HUES6 (cell line): ENCODE data around the gene TCEA3.
"Not testable (repeated sequence)": the region's sequence is repeated elsewhere in the genome, so short reads cannot be mapped to it uniquely, and the experiment has no call there.

Source experiments
- H3K27ac ChIP-seq: 2 replicates; pipeline ENCODE4 v1.7.0; 2013; ENCODE audit warnings: low read depth, mild to moderate bottlenecking, low read length, inconsistent platforms
- H3K27me3 ChIP-seq: 2 replicates; pipeline ENCODE4 v1.6.1; 2013; ENCODE audit warnings: low read length; ENCODE audit not compliant: control insufficient read depth, insufficient read depth
- H3K36me3 ChIP-seq: 2 replicates; pipeline ENCODE4 v1.6.1; 2013; ENCODE audit warnings: low read length; ENCODE audit not compliant: control insufficient read depth, insufficient read depth
- H3K4me1 ChIP-seq: 2 replicates; pipeline ENCODE4 v1.6.1; 2013; ENCODE audit warnings: low read length; ENCODE audit not compliant: control insufficient read depth, insufficient read depth
- H3K4me3 ChIP-seq: 2 replicates; pipeline ENCODE4 v1.5.1; 2013; ENCODE audit warnings: low read depth, low read length
- H3K9ac ChIP-seq: one replicate; pipeline ENCODE4 v1.6.1; 2013; ENCODE audit warnings: mild to moderate bottlenecking, low read length
- H3K9me3 ChIP-seq: 2 replicates; pipeline ENCODE4 v1.6.1; 2013; ENCODE audit warnings: low read depth, low read length; ENCODE audit not compliant: control insufficient read depth, insufficient read depth

TCEA3 gene

GRCh38 chr1:23376890-23377811 is 47.4 kb downstream of the TCEA3 start:
- Histone ChIP-seq H3K36me3 (no peaks in the 10 kb centered on the region), H3K27me3 (peaks cover 89% of the 10 kb centered on the region), H3K9me3 (no peaks in the 10 kb centered on the region), H3K4me1 (peaks cover 30% of the 10 kb centered on the region), H3K27ac (no peak overlapping the region), H3K9ac (no peak overlapping the region), H3K4me3 (no peak overlapping the region)

DNA sequence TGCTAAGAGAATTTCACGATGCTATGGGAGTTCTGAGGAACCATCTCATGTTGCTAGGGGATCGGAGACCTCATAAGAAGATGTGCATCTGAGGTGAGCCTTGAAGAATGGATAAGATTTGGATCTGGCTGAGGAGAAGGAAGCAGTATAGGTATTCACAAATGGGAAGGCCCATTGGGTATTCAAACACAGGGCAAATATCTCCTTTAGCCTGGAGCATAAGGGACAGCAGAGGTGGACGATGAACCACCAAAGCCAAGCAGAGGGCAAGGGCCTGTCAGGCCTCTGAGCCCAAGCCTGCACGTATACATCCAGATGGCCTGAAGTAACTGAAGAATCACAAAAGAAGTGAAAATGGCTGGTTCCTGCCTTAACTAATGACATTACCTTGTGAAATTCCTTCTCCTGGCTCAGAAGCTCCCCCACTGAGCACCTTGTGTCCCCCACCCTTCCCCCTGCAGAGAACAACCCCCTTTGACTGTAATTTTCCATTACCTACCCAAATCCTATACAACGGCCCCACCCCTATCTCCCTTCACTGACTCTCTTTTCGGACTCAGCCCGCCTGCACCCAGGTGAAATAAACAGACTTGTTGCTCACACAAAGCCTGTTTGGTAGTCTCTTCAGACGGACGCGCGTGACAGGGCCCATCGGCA is 50.3 kb downstream of the TCEA3 start:
- peaks cover 96% of the 10 kb centered on the region for H3K27me3 ChIP-seq
- not testable (repeated sequence) for H3K9me3 ChIP-seq, H3K4me3 ChIP-seq, H3K36me3 ChIP-seq
- H3K9ac ChIP-seq: peak overlapping the region; percentile 76
- peaks cover 57% of the 10 kb centered on the region for H3K4me1 ChIP-seq
- H3K27ac ChIP-seq: peak overlapping the region; percentile 46; the same call in 1 of the 2 replicates

- no peak overlapping the region; the same call in 1 of the 2 replicates for H3K4me3 ChIP-seq
- no peaks in the 10 kb centered on the region; the same call in 1 of the 2 replicates for H3K9me3 ChIP-seq
- H3K9ac ChIP-seq: no peak overlapping the region
- peaks cover 64% of the 10 kb centered on the region for H3K4me1 ChIP-seq
- no peak overlapping the region for H3K27ac ChIP-seq
- H3K36me3 ChIP-seq: no peaks in the 10 kb centered on the region
- peaks cover 89% of the 10 kb centered on the region for H3K27me3 ChIP-seq
Observed at GRCh38 chr1:23371987-23372880, 52.3 kb downstream of the TCEA3 start.

DNA sequence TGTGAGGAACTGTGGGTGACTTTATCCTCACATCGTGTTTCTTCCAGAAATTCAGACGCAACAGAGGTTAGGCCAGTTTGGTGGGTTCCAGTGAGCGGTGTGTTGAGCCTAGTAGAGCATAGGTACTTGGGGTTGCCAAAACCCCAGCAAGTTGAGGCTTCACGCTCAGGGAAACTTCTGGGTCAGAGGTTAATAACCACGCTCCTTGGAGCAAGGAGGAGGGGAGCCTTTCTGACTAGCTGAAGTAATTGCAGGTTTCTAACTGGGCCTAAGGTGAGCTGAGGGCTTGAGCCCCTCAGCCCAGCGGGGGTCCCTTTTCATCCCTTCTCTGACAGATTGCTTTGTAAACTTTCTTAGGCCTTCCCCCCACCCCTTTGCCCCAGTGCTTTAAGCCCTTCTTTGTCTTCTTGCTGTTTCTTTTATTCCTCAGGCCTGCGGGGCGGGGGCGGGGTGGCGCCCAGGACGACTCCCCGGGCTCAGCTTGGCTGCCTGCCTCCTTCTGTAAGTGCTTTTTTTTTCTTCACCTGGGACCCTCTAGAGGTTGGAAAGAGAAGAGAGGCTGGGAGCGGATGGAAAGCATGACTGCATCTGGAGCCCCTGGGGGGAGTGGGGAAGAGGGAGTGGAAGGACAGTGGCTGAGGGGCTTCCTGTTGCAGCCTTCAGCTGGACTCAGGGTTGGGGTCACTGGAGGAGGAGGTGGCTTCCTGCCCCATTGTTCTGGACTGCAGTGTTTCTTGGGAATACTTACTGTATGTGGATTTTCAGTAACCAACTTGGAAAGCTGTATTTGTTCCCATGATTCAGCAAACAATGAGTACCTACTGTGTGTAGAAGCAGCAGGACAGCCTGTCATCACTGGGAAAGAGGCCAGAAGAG is 53.6 kb downstream of the TCEA3 start:
- peaks cover 59% of the 10 kb centered on the region for H3K4me1 ChIP-seq
- no peaks in the 10 kb centered on the region for H3K36me3 ChIP-seq
- no peak overlapping the region; the same call in 1 of the 2 replicates for H3K27ac ChIP-seq
- H3K27me3 ChIP-seq: peaks cover 91% of the 10 kb centered on the region
- H3K9ac ChIP-seq: peak overlapping the region; percentile 39
- H3K4me3 ChIP-seq: peak overlapping the region; percentile 90
- peaks cover 6% of the 10 kb centered on the region; the same call in 1 of the 2 replicates for H3K9me3 ChIP-seq

GRCh38 chr1:23370330-23370708 is 54.2 kb downstream of the TCEA3 start:
- H3K4me3 ChIP-seq: peak overlapping the region; percentile 90

DNA sequence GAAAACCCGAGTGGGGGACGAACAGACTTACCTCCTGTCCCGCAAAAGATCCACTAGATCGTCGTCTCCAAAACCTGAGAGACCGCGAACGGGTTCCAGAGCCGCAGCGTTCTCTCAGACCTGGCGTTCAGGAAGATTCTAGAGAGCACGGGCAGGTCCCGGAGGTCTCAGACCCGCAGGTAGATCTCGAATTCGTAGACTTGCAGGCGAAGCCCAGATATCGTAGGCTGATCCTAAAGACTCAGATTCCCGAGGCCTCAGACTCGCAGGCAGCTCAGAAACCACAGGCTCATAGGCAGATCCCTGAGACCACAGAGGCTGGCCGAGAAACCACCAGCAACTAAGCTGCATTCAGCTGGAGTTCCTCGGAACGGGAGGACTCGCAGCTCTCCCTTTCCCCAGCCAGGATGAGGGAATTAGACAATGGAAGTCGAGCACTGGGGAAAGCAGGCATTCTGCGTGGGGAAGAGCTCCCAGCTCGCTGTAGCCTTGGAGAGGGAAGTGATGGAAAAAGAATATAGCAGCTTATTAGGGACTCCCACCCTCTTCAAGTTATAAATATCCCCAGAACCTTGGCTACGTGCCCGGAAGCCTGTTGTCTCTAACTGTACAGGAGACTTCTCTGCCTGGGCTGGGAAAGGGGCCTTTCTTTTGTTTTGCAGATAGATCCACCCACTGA is 55.1 kb downstream of the TCEA3 start, which contains the start of gene ZNF436:
Gene ZNF436 (minus strand): TSS at position 502 of the 679 bp plus-strand sequence. CDS start 1,831 bp downstream, outside the sequence.
- Histone ChIP-seq H3K27ac (peak within 1 kb of the TSS; percentile 75; the same call in 1 of the 2 replicates), H3K27me3 (peaks cover 85% of the 10 kb centered on the region)

More at GRCh38 chr1:23370330-23370708, 54.2 kb downstream of the TCEA3 start:
- no peak overlapping the region for H3K27ac ChIP-seq
- H3K9me3 ChIP-seq: peaks cover 6% of the 10 kb centered on the region; the same call in 1 of the 2 replicates
- H3K4me1 ChIP-seq: peaks cover 59% of the 10 kb centered on the region
- no peak overlapping the region for H3K9ac ChIP-seq
- H3K27me3 ChIP-seq: peaks cover 88% of the 10 kb centered on the region
- no peaks in the 10 kb centered on the region for H3K36me3 ChIP-seq

GRCh38 chr1:23368562-23369334 is 55.8 kb downstream of the TCEA3 start:
- Histone ChIP-seq H3K4me3 (peak overlapping the region; percentile 90), H3K9ac (peak overlapping the region; percentile 86), H3K36me3 (no peaks in the 10 kb centered on the region), H3K27me3 (peaks cover 85% of the 10 kb centered on the region), H3K27ac (peak overlapping the region; percentile 75; the same call in 1 of the 2 replicates), H3K9me3 (peaks cover 17% of the 10 kb centered on the region), H3K4me1 (peaks cover 51% of the 10 kb centered on the region)

More for the DNA sequence above, 55.1 kb downstream of the TCEA3 start, which contains the start of gene ZNF436:
- Histone ChIP-seq H3K36me3 (no peaks in the 10 kb centered on the region), H3K9ac (peak within 1 kb of the TSS; percentile 86), H3K4me1 (peaks cover 56% of the 10 kb centered on the region), H3K9me3 (peaks cover 10% of the 10 kb centered on the region), H3K4me3 (peak within 1 kb of the TSS; percentile 90)

DNA sequence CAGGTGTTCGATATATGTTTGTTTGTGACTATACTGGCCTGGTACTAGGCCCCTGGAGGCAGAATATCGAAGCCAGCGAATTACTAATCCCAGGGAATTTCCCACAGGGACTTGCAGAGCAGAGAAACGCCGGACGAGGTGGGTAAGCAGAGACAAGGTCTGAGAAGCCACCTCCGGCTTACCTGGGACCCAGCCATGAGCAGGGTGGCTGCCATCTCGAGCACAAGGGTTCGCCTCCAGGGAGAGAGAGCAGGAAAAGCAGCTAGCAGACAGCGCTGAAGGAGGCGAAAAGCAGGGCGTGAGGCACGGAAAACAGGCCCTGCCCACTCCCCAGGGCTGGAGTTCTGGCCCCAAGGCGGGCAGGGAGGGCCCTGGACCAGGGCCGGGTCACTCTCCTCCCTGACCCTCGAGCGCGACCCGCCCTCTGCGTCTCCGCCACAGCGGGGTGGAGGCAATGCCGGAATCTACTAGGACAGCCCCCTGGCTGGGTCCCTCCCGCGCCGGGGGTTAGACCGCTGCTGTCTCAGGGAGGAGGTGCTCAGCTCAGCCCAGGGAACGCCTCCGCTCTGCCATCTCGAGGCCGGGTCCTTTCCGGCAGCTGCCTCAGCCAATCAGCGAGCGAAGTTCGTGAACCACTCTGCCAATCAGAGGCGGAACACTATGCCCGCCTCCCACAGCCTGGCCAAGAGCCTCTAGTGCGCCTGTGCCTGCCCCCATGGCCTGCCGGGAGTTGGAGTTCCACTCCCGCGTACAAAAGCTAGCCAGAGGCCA is 56.6 kb downstream of the TCEA3 start:
- H3K4me1 ChIP-seq: peaks cover 44% of the 10 kb centered on the region
- H3K36me3 ChIP-seq: peaks cover 1% of the 10 kb centered on the region; the same call in 1 of the 2 replicates
- peak overlapping the region; percentile 90 for H3K4me3 ChIP-seq
- peaks cover 24% of the 10 kb centered on the region for H3K9me3 ChIP-seq
- H3K9ac ChIP-seq: peak overlapping the region; percentile 86
- H3K27me3 ChIP-seq: peaks cover 85% of the 10 kb centered on the region
- H3K27ac ChIP-seq: peak overlapping the region; percentile 75; the same call in 1 of the 2 replicates
